GM12801 (cell line): ENCODE data around the gene ARRB2.

Experiments
- CTCF ChIP-seq: IDR thresholded peaks from one replicate; pipeline ENCODE4 v1.5.1; 2011; ENCODE audit warnings: control low read depth; ENCODE audit not compliant: insufficient read length; ENCODE audit errors: extremely low read depth

The ARRB2 gene

DNA sequence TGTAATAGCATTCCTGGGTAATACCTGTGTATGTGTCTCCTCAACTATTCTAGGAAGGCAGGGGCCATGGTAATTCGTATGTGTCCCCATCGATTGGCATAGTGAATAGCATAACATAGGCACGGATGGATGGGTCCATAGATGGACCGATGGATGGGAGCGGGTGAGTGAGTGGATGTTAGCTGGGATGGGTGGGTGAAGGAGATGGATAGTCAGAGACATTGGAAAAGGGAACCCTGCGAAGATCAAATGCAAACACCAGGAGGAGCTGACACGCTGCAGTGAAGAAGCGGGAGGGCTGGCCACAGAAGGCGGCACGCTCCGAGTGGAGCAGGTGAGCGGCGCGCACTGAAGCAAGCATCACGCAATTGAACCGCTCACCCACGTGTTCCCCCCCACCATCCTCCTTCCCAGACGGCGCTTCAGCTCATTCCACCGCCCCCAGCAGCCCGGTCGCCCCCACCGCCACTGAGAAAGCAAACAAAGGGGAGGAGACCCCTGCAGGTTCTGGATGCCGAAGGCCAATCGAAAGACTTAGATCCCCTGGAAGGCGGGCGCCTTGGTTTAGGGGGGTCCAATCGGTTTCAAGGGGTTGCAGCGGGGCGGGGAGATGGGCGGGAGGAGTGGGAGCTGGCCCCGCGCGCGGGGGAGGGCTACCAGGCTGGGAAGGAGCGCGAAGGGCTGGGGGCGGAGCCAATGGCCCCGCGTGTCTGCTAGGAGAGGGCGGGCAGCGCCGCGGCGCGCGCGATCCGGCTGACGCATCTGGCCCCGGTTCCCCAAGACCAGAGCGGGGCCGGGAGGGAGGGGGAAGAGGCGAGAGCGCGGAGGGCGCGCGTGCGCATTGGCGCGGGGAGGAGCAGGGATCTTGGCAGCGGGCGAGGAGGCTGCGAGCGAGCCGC, at the start of gene ARRB2:
Gene ARRB2 (plus strand): TSS at position 839 of the 899 bp plus-strand sequence. CDS start 90 bp downstream, outside the sequence.
- TF ChIP-seq CTCF: no peak

DNA sequence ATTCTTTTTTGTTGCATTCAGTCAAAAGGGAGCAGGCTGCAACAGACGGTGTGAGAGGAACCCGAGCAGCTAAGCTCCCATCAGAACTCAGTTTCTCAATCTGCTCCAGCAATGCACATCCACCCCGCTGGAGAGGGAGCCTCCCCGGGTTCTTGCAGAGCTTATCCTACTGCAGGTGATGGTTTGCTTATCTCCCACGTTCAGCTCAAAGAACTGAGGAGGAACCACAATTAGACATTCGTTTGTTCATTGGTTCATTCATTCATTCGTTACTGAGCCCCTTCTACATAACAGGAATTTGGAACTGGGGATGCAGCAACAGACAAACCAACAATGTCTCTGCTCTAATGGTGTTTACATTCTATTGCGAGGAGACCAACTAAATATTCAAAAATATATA, 46.7 kb upstream of the ARRB2 start:
- no peak for TF ChIP-seq CTCF

DNA sequence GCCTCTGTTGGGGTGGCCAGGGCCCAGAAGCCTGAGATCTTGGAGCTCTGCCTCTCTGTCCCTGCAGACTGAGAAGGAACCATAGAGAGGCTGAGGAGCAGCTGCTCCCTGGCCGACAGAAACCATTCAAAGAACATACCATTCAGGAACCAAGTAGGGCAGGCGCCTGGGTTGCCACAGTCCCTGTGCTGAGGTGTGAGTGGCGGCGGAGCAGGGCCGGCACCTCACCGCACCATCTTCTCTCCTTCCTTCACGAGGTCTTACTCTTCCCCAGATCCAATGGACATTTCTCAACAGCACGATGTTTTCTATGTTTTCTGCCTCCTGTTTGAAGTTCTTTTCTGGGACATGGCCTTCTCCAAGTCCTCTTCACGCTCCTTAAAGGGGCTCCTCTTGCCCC, 46.2 kb upstream of the ARRB2 start:
- no peak for TF ChIP-seq CTCF

GRCh38 chr17:4665027-4665426, 45.4 kb upstream of the ARRB2 start:
- TF ChIP-seq CTCF: no peak

GRCh38 chr17:4666296-4666695, 44.1 kb upstream of the ARRB2 start:
- no peak for TF ChIP-seq CTCF

DNA sequence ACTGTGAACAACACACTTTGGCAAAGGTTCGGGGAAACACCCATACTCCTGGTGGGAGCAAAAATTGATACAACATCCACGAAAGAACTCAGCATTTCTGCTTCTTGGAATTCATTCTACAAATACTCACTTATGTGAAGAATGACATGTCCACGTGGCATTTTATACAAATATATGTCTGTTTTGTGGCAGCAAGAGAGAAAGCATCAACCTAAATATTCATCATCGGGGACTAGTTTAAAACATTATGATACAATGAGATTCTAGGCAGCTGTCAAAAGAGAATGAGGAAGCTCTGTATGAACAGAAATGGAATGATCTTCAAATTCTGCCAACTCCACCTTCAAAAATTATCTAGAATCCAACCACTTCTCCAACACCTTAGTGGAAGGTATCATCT, 43.3 kb upstream of the ARRB2 start:
- no peak for TF ChIP-seq CTCF

DNA sequence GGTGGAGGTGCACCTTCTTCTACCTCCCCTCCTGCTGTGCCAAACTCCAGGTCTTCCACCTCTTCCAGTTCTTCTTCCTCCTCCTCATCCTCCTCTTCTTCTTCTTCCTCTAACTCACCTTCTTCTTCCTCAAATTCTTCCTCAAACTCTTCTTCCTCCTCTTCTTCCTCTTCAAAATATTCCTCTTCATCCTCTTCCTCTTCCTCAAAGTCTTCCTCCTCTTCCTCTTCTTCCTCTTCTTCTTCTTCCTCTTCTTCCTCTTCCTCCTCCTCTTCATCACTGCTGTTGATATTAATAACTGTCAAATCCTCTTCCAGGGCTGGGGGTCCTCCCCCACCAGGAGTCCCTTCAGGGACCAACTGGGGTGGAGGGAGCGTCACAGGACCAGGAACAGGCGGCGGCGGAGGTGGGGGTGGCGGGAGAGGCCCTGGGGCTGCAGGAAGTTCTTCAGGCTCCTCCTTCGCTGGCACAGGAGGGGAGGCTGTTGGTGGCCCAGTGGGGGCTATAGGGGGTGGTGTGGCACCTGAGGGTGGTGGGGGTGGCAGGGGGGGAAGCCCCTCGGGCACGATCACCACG, 38.3 kb upstream of the ARRB2 start:
- no peak for TF ChIP-seq CTCF
